ENCODE measurements around the gene IGFBP6.

Gene IGFBP6, protein sequence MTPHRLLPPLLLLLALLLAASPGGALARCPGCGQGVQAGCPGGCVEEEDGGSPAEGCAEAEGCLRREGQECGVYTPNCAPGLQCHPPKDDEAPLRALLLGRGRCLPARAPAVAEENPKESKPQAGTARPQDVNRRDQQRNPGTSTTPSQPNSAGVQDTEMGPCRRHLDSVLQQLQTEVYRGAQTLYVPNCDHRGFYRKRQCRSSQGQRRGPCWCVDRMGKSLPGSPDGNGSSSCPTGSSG

DNA sequence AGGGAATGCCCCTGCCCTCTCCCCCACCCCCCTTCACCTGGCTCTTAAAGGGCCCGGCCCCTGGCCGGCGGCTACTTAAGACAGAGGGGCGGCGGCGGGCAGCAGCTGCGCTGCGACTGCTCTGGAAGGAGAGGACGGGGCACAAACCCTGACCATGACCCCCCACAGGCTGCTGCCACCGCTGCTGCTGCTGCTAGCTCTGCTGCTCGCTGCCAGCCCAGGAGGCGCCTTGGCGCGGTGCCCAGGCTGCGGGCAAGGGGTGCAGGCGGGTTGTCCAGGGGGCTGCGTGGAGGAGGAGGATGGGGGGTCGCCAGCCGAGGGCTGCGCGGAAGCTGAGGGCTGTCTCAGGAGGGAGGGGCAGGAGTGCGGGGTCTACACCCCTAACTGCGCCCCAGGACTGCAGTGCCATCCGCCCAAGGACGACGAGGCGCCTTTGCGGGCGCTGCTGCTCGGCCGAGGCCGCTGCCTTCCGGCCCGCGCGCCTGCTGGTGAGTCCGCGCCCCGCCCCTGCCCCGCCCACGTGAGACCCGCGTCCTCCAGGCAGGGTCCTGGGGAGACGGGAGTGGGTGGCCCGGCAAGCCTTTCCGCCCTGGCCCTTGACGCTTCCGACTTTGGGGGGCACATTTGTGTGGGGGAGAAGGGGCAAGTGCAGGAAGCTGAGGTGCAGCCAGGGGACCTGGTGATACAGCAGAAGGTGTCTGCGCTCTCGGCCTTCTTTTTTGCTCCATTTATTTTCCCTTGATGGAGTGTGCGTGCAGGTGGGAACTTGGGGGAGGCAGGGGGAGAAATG lies at the start of gene IGFBP6:
Gene IGFBP6, plus strand, starts transcription at position 104 of the 790 bp plus-strand sequence. Its CDS starts 51 bp downstream, at position 155.
- no peak for DNase-seq (ENCODE audit: low read depth, low spot score)

DNA sequence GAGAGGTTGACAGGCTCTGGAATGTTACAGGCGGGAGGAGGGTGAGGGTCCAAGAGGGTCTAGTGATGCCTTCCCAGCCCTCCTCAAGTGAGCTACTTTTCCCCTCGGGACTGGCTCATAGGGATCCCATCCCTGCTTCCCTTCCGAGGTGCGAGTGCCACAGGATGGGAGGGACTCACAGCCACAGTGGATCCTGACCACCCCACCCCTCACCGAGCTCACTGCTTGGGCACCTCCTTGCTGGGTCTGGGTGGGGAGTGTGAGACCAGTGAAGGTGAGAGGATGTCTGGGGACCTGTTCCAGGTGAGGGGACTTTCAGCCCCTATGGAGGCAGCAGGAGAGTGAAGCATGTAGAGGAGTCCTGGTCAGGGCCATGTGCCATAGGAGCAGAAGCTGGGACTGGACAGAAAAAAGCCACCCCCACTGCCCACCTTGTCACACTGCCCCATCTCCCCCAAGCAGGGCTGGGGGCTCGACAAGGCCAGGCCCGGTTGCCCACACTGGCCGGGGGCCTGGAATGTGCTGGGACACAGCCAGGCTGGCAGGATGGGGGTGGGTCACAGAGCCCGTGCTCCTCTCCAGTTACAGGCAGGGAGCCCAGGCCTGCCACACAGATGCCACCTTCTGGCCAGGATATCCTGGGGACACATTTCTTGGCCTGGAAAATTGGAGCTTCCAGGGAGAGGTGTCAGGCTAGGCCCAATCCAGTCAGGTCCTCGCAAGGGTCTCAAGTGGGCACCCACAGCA lies 49.3 kb upstream of the IGFBP6 start:
- no peak for DNase-seq (ENCODE audit: low read depth, low spot score)

DNA sequence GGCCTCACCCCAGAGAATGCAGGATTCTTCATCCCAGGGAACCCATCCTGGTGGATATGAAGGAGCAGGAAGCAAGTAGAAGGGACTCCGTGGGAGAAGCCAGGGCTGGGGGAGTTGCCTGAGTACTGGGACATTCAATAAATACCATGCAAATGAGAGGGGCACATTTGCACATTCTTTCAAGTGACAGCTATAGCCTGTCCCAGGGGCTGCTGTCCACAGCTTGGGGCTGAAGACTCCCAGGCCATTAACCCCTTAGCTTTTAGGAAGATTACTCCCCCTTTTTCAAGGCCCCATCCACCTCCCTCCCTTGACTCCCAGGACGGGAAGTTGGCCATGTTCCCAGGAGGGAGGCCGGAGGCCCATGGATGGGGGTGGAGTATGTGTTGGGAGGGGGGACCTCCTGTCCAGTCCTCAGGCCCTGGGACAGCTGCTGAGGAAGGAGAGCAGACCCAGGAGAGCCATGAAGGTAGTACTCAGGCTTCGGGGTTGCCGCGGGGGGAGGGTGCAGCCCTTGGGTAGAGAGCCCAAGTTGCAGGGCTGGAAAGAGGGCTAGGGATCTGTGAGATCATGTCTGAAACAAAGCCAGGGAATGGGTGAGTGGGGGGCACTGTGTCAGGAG lies 48.6 kb upstream of the IGFBP6 start:
- peak; percentile 65 for DNase-seq (ENCODE audit: low read depth, low spot score)

DNA sequence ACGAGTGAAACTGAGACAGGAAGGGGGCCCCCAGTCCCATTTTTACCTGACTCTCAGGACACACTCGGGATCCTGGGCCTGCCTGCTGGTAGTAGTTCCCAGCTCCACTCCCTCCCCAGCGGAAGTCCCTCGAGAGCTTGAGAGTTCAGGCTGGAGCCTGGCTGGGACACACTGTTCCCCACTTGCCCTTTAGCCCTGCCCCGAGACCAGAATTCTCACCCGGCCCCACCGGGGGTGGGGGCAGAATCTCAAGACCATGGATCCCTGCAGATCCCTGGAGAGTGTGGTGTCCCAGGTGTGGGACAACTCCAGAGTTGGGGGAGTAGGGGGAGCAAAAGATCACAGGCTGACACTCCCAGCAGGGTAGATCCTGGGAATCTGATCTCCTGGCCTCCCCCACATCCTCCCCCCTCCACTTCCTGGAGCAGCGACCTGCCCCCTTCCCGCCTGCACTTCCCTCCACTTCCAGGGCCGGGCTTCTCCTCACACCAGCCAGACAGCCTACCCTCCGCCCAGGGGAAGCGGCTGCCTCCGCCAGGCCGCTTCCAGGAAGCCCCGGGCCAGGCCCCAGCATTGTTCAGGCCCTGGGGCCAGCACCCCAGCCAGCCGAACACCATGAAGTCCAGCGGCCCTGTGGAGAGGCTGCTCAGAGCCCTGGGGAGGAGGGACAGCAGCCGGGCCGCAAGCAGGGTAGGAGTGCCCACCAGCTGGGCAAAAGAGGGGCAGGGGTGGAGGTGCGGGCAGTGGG lies 47.7 kb upstream of the IGFBP6 start, which contains the start of gene TNS2:
Gene TNS2, plus strand, starts transcription at position 495 of the 748 bp plus-strand sequence. Its CDS starts 121 bp downstream, at position 616.
- DNase-seq (ENCODE audit: low read depth, low spot score), result no peak

DNA sequence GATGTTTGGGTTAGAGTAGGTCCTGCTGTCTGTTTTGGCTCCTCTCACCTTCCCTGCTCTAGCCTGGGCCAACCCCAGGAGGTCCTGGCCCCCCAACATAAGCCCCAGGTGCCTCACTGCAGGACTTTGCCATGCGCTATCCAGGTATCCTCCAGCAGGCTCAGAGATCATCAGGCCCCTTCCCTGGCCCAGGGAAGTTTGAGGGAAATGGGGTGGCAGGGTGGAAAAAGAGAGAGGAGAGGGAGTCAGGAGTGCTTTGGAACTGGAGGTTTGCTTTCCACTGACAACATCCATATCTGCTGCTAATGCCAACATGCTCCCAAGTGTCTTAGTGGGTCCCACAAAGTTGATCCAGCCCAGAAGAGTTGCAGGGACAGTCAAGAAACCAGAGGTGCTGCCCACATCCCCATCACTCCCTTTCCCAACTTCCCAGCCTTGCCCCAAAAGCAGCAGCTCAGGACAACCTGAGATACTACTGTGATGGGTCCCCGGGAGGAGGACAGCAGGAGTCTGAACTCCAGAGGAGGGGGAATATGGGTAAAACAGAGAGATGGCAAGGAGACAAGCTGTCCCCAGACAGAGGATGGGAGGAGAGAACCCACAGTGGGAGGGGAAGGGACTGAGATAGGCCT lies 46.9 kb upstream of the IGFBP6 start:
- no peak for DNase-seq (ENCODE audit: low read depth, low spot score)

DNA sequence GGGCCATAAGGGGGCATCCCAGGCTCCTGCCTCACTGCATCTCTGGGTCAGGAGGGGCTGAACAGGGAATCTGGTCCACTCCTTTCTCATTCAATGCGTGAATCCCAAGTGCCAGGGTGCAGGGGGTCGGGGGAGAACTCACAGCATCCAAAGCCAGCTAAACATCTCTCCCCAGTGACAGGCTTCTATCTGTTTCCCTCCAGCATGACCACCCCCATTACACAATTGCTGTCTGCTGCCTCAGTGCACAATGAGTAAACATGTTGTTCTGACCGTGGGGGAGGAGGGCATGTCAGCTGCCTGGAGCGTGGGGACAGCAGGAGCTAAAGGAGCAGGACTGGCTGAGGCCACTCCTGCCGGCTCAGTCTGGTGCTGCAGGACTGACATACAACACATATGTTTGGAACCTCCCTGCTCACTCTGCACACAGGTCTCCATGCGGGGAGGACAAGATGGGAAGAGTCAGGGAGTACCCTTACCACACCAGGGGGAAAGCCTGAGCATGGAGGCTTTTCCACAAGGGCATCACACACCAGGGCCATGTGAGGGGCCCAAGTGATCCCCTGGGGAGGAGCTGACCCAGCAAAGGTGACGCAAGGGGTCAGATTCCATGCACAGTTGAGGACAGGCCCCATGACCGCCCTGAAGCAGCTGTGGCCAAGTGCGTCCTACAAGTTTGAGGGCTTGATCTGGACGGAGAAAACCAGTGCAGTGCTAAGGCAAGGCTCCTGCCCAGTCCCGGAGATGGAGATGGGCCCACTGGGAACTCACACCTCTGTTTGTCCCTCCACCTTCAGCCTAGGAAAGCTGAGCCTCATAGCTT lies 46.2 kb upstream of the IGFBP6 start:
- DNase-seq (ENCODE audit: low read depth, low spot score), result no peak

DNA sequence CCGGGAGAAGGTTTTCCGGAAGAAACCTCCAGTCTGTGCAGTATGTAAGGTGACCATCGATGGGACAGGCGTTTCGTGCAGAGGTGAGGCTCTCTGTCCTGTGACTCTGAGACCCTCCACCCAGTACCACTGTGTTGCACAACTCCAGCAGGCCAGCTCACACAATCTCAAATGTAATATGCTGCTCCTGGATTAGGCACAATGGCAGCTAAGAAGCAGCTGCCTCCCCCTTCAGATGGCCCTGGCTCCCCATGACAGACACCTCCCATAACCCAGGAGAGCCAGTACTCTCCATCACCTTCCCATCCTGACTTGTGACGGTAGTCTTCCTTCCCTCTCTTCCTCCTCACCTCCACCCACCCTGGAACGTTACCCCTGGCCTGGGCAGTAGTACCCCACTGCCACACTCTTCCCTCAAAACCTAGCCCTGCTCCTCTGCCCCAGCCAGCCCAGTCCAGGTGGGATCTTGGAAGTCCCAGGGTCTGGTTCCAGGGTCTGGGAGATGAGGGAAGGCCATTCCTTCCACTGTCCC lies 45.5 kb upstream of the IGFBP6 start:
- DNase-seq (ENCODE audit: low read depth, low spot score), result no peak

DNA sequence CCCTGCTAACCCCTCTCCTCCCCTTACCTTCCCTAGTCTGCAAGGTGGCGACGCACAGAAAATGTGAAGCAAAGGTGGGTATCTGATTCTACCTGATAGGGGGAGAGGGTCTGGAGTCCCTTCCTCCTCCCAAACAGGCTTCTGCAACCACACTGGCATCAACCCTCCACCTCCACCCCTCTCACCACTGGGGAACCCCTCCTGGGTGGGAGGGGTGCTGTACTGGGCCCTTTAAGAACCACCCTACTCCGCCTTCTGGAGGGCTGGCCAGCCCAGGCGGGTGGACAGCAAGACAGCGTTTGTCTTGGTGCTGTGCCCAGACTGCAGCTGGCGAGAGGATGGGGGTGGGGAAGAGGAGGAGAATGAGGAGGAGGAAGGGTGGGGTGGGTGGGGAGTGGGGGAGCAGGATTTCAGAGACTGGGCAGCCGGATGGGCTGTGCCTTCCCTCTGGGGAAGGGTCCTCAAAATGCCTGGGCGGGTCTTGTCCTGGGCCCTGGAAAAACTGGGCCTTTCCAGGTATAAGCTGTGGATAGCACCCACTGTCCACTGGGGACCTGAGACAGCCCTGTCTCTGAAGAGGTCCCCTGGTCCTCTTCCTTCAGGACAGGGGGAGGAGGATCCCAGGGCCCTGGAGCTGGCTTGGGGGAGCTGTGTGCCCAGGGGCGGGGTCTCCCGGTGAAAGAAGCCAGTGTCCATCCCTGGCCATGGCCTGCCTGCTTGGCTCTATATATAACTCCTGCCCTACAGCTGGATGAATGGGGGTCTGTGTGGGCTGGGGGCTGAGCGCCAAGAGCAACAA lies 44.8 kb upstream of the IGFBP6 start:
- DNase-seq (ENCODE audit: low read depth, low spot score), result no peak

DNA sequence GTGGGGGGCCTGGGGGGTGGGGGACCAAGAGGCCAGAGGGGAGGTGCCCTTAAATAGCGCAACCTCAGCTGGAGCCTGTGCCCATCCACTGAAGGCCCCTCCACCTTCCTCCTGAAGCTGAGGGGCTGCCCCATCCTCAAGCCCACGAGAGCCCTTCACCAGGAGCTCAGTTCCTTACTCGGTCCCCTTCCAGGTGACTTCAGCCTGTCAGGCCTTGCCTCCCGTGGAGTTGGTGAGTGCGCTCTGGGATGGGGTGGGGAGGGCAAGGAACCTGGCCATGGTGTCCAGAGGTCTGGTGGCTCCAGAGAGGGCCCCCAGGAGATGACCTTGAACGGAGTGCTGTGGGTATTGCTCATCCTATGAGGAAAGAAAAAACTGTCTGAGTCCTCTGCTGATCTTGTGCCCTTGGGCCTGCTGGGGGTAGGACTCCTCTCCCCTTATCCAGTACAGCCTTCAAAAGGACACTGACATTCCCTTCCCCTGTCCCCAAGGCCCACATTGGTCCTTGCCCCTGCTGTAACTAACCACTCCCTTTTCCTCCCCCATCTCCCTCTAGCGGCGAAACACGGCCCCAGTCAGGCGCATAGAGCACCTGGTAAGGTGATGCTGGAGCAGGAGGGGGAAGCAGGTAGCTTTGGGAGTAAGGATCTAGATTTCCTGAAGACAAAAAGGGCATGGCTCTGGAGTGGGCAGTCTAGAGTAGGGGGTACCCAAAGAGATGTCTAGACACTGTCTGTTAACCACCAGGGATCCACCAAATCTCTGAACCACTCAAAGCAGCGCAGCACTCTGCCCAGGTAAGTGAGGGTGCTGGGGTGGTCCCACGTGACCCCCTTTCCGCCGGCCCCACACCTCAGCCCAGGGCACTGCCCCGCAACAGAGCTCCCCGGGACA lies 44.0 kb upstream of the IGFBP6 start:
- no peak for DNase-seq (ENCODE audit: low read depth, low spot score)

DNA sequence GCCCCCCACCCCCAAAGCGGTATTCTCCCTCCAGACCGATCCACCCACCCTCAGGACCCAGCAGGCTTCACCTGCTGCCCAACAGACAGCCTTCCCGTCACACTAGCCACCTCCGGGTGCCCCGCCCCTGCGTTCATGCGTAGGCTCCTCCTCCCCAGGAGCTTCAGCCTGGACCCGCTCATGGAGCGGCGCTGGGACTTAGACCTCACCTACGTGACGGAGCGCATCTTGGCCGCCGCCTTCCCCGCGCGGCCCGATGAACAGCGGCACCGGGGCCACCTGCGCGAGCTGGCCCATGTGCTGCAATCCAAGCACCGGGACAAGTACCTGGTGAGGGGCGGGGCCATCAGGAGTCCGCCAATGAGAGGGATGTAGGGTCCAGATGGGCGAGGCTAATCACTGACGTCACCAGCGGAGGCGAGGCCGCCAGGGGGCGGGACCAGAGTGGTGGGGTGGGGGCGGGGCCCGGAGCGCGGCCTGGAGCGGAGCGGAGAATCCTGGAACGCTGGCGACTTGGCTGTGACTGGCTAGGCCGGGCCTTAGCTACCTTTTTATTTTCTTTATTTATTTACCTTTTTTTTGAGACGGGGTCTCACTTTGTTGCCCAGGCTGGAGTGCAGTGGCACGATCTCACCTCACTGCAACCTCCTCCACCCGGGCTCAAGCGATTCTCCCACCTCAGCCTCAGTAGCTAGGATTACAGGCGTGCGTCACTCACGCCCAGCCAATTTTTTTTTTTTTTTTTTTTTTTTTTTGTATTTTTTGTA lies 43.2 kb upstream of the IGFBP6 start:
- DNase-seq (ENCODE audit: low read depth, low spot score), result peak; percentile 76

DNA sequence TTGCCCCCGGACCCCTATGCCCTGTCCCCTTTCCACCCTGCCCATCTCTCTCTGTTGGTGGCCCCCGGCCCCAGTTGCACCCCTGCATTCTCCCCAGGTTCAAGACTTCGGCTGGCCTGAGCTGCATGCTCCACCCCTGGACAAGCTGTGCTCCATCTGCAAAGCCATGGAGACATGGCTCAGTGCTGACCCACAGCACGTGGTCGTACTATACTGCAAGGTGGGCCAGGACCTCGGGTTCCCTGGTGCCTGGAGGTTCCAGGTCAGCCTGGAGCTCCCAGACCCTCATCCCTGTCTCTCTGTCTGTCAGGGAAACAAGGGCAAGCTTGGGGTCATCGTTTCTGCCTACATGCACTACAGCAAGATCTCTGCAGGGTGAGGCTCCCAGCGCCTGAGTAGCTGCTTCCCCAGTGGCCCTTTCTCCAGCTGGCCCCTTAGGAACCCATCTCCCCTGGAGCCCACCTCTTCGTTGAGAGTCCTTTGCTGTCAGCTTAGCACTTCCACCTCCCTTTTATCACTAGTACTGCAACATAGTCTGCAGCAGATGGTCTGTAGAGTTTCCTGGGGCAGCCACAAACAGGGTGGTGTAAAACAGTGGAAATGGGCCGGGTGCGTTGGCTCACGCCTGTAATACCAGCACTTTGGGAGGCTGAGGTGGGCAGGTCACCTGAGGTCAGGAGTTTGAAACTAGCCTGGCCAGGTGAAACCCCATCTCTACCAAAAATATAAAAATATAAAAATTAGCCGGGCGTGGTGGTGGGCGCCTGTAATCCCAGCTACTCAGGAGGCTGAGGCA lies 41.8 kb upstream of the IGFBP6 start:
- no peak for DNase-seq (ENCODE audit: low read depth, low spot score)

DNA sequence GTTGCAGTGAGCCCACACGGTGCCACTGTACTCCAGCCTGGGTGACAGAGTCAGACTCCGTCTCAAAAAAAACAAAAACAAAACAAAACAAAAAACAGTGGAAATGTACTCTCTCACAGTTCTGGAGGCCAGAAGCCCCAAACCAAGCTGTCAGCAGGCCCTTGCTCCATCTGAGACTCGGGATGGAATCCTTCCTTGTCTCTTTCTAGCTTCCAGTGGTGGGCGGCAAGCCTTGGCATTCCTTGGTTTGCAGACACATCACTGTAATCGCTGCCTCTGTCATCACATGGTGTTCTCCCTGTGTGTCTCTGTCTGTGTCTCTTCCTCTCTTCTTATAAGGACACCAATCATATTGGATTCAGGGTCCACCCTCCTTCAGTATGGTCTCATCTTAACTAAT lies 41.2 kb upstream of the IGFBP6 start:
- no peak for DNase-seq (ENCODE audit: low read depth, low spot score)

DNA sequence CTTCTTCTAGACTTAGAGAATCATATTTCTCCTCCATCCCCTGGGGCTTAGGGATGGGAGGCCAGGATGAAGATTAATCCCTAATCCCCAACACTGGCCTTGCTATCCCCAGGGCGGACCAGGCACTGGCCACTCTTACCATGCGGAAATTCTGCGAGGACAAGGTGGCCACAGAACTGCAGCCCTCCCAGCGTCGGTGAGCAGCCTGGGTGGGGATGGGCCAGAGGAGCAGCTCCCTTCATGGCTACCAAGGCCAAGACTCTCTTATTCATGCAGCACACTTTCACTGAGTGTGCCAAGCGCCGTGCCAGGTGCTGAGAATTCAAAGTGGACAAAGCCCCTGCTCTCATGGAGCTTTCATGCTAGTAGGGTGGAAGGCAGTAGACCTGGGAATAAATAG lies 40.6 kb upstream of the IGFBP6 start:
- DNase-seq (ENCODE audit: low read depth, low spot score), result no peak

DNA sequence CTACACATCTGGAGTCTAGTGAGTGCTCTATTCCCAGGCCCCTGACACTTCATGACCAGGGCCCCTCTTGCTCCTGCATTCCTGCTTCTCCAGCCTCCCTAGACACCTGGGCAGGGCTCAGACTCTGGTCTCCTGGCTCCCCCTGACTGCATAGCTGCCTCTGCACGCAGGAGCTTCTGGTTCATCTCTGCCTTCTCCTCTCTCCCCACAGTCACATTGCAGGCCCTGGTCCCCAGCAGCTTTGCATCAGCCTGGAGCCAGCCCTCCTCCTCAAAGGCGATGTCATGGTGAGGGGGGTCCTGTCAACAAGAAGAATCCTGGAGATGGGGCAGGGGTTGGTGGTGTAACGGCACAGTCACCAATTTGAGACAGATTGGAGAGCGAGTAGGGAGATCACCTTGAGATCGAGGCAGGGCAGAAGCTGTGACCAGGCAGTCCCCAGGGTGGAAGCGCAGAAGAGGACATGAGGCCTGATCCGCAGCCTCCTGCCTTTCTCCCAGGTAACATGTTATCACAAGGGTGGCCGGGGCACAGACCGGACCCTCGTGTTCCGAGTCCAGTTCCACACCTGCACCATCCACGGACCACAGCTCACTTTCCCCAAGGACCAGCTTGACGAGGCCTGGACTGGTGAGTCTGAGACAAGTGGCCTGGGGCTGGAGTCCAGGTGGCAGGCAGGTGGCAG lies 39.5 kb upstream of the IGFBP6 start:
- DNase-seq (ENCODE audit: low read depth, low spot score), result no peak

DNA sequence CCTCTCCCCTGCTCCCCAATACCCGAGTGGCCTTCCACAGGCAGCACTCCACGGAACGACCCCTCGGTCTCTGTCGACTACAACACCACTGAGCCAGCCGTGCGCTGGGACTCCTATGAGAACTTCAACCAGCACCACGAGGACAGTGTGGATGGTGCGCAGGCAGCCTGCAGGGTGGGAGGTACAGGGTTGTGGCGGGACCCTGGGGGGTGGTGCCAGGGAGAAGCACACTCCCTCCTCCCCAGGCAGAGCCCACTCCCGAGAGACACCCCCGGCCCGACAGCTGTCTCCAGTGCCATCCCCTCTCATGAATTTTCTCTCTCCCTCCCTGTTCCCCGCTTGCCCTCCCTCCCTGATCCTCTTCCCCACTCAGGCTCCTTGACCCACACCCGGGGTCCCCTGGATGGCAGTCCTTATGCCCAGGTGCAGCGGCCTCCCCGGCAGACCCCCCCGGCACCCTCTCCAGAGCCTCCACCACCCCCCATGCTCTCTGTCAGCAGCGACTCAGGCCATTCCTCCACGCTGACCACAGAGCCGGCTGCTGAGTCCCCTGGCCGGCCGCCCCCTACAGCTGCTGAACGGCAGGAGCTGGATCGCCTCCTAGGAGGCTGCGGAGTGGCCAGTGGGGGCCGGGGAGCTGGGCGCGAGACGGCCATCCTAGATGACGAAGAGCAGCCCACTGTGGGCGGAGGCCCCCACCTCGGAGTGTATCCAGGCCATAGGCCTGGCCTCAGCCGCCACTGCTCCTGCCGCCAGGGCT lies 38.6 kb upstream of the IGFBP6 start:
- no peak for DNase-seq (ENCODE audit: low read depth, low spot score)
